Hematopoietic multipotent progenitor cell treated with erythropoietin and hydrocortisone succinate and interleukin-3 and kit ligand, for 6 days (in vitro differentiated cells): ENCODE results near the gene HOXA3.

ENCODE experiments used
- DNase-seq: peaks from one replicate; pipeline ENCODE4 v3.0.0-alpha.2; 2015

HOXA3 gene

GRCh38 chr7:27111751-27112277, 40.6 kb downstream of the HOXA3 start:
- DNase-seq: no peak

- no peak for DNase-seq
Measured at GRCh38 chr7:27111042-27111750, 41.2 kb downstream of the HOXA3 start.

GRCh38 chr7:27110186-27111031, 42.0 kb downstream of the HOXA3 start:
- no peak for DNase-seq

GRCh38 chr7:27109466-27110185, 42.8 kb downstream of the HOXA3 start:
- DNase-seq: no peak

- no peak for DNase-seq
Measured at GRCh38 chr7:27108390-27109127, 43.8 kb downstream of the HOXA3 start.

GRCh38 chr7:27107391-27108381, 44.7 kb downstream of the HOXA3 start:
- no peak for DNase-seq

GRCh38 chr7:27106901-27107240, 45.5 kb downstream of the HOXA3 start:
- no peak for DNase-seq

- DNase-seq: no peak
Measured at GRCh38 chr7:27106181-27106900, 46.0 kb downstream of the HOXA3 start.

- DNase-seq: no peak
Measured at GRCh38 chr7:27105301-27106031, 46.9 kb downstream of the HOXA3 start.

- no peak for DNase-seq
Measured at GRCh38 chr7:27104341-27105058, 47.9 kb downstream of the HOXA3 start.

- DNase-seq: no peak
Measured at GRCh38 chr7:27103489-27104226, 48.7 kb downstream of the HOXA3 start.

- no peak for DNase-seq
Measured at GRCh38 chr7:27102581-27103442, 49.6 kb downstream of the HOXA3 start, which contains the start of gene HOXA2. Gene HOXA2, minus strand, starts transcription at chr7:27102683. Its CDS starts 183 bp downstream, at chr7:27102500.

GRCh38 chr7:27101957-27102580, 50.3 kb downstream of the HOXA3 start:
- DNase-seq: no peak

- no peak for DNase-seq
Measured at GRCh38 chr7:27101171-27101956, 51.0 kb downstream of the HOXA3 start.

GRCh38 chr7:27100694-27101170, 51.7 kb downstream of the HOXA3 start:
- DNase-seq: no peak
